H1 (cell line): Measurements from ENCODE around the gene PRELID2.

ENCODE experiments used
- BRCA1 ChIP-seq: IDR thresholded peaks from 2 replicates; pipeline ENCODE4 v1.6.1; 2012; ENCODE audit warnings: low read depth, low read length, improper control_type of control experiment
- CEBPB ChIP-seq: IDR thresholded peaks from 2 replicates; pipeline ENCODE4 v1.6.1; 2012; ENCODE audit warnings: low read depth, low read length
- EP300 ChIP-seq, 2 experiments: IDR thresholded peaks; 1 replicate in 1 of 2; 2 replicates in 1 of 2; pipeline ENCODE4 v1.6.1; 2011 to 2012; ENCODE audit warnings: low read depth in 2 of 2, low read length in 2 of 2, mild to moderate bottlenecking in 2 of 2, borderline replicate concordance in 1 of 2, inconsistent platforms in 1 of 2, moderate library complexity in 1 of 2
- EZH2 ChIP-seq: fragments of 200-600 bp; sonication (generic); IDR thresholded peaks from 2 replicates; pipeline ENCODE4 v1.7.1; 2012; ENCODE audit warnings: low read depth, mild to moderate bottlenecking, moderate library complexity, low read length, inconsistent platforms; ENCODE audit not compliant: severe bottlenecking
- FOSL1 ChIP-seq: IDR thresholded peaks from 2 replicates; pipeline ENCODE4 v1.6.1; 2011; ENCODE audit warnings: mild to moderate bottlenecking, low read depth, low read length, moderate library complexity; ENCODE audit not compliant: insufficient read depth
- GABPA ChIP-seq: IDR thresholded peaks from 2 replicates; pipeline ENCODE4 v1.6.1; 2011; ENCODE audit warnings: mild to moderate bottlenecking, low read length, moderate library complexity, borderline replicate concordance; ENCODE audit not compliant: insufficient read depth
- JUND ChIP-seq: IDR thresholded peaks from 2 replicates; pipeline ENCODE4 v1.6.1; 2011; ENCODE audit warnings: mild to moderate bottlenecking, improper control_type of control experiment, low read length
- POLR2A ChIP-seq, 2 experiments: IDR thresholded peaks; 1 replicate in 1 of 2; 2 replicates in 1 of 2; pipeline ENCODE4 v1.6.1; 2011; ENCODE audit warnings: low read depth in 2 of 2, low read length in 2 of 2, mild to moderate bottlenecking in 2 of 2; ENCODE audit errors: control extremely low read depth in 1 of 2
- RFX5 ChIP-seq: IDR thresholded peaks from 2 replicates; pipeline ENCODE4 v1.6.1; 2011; ENCODE audit warnings: low read depth, low read length, improper control_type of control experiment, borderline replicate concordance
- SP4 ChIP-seq: IDR thresholded peaks from 2 replicates; pipeline ENCODE4 v1.6.1; 2012; ENCODE audit warnings: low read length, inconsistent platforms
- TBP ChIP-seq: IDR thresholded peaks from 2 replicates; pipeline ENCODE4 v1.6.1; 2011; ENCODE audit warnings: low read depth, low read length, improper control_type of control experiment
- YY1 ChIP-seq: IDR thresholded peaks from 2 replicates; pipeline ENCODE4 v1.6.1; 2011; ENCODE audit warnings: low read depth, mild to moderate bottlenecking, low read length
- TF ChIP-seq, protein P1 (sequence below), 3 experiments: IDR thresholded peaks; 1 replicate in 2 of 3; 2 replicates in 1 of 3; pipeline versions ENCODE4 v1.5.1 to v1.6.1; 2011; ENCODE audit warnings: low read length in 3 of 3, mild to moderate bottlenecking in 3 of 3, inconsistent platforms in 2 of 3, low read depth in 1 of 3, moderate library complexity in 1 of 3; ENCODE audit not compliant: insufficient read depth in 1 of 3; ENCODE audit errors: control extremely low read depth in 1 of 3

DNA sequence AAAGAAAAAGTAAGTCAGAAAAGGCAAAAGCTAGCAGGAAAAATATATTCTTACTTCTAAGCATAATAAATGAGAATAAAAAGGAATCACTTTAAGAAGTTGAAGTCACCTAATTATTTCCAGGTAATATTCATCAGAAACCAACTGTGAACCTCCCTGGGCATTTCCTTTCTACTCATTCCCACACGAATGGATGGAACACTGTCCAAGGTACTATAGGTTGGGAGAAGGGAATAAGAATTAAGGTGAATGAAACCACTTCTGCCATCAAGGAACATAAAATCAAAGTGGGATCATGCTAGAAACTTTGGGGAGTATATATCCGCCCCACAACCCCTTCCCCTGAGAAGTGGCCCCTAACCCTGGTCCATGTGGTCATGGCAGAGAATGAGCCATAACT lies 41.6 kb downstream of the PRELID2 start:
- TF ChIP-seq EP300 (IDR thresholded peaks at IDR 0.05; ENCODE audit: borderline replicate concordance in 1 of 2, low read depth in 2 of 2, low read length in 2 of 2), result no peak
- no peak for TF ChIP-seq FOSL1
- no peak for TF ChIP-seq BRCA1
- TF ChIP-seq RFX5, result no peak
- no peak for TF ChIP-seq SP4
- TF ChIP-seq TBP, result no peak
- TF ChIP-seq, protein P1, sequence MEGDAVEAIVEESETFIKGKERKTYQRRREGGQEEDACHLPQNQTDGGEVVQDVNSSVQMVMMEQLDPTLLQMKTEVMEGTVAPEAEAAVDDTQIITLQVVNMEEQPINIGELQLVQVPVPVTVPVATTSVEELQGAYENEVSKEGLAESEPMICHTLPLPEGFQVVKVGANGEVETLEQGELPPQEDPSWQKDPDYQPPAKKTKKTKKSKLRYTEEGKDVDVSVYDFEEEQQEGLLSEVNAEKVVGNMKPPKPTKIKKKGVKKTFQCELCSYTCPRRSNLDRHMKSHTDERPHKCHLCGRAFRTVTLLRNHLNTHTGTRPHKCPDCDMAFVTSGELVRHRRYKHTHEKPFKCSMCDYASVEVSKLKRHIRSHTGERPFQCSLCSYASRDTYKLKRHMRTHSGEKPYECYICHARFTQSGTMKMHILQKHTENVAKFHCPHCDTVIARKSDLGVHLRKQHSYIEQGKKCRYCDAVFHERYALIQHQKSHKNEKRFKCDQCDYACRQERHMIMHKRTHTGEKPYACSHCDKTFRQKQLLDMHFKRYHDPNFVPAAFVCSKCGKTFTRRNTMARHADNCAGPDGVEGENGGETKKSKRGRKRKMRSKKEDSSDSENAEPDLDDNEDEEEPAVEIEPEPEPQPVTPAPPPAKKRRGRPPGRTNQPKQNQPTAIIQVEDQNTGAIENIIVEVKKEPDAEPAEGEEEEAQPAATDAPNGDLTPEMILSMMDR (IDR thresholded peaks at IDR 0.05; ENCODE audit: control extremely low read depth in 1 of 3, insufficient read depth in 1 of 3, low read depth in 1 of 3, low read length in 3 of 3), result no peak
- TF ChIP-seq CEBPB, result no peak
- no peak for TF ChIP-seq YY1
- TF ChIP-seq JUND, result no peak
- TF ChIP-seq POLR2A (IDR thresholded peaks at IDR 0.05; ENCODE audit: control extremely low read depth in 1 of 2, low read depth in 2 of 2, low read length in 2 of 2), result no peak
- no peak for TF ChIP-seq GABPA
- TF ChIP-seq EZH2, result no peak
